Hepatocyte (in vitro differentiated cells): ENCODE data around the gene ZYG11A.

Experiments
- CTCF ChIP-seq: fragments of 200-600 bp; sonication (generic); IDR thresholded peaks from 2 replicates; pipeline ENCODE4 v1.5.1; 2016; ENCODE audit warnings: antibody characterized with exemption, mild to moderate bottlenecking; ENCODE audit not compliant: poor library complexity
- EZH2 ChIP-seq: fragments of 200-600 bp; sonication (generic); IDR thresholded peaks from 2 replicates; pipeline ENCODE4 v1.6.1; 2016; ENCODE audit warnings: antibody characterized with exemption, mild to moderate bottlenecking, borderline replicate concordance
- EZH2phosphoT487 ChIP-seq: fragments of 200-600 bp; sonication (generic); IDR thresholded peaks from one replicate; pipeline ENCODE4 v1.6.1; 2018; ENCODE audit warnings: antibody characterized with exemption, mild to moderate bottlenecking, low read depth, moderate library complexity; ENCODE audit not compliant: unreplicated experiment, severe bottlenecking

DNA sequence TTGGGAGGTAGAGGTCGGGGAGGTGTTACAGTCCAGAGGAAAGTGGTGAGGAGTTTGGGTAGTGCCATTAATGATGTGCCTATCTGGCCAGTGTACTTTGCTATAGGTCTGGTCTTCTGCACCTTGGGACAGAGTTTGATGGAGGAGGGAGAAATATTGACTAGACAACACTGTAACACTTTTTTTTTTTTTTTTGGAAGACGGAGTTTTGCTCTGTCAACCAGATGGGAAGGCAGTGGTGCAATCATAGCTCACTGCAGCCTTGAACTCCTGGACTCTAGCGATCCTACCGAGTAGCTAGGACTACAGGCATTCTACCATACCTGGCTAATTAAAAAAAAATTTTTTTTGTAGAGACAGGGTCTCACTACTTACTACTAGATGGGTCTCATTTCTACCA is 86.5 kb downstream of the ZYG11A start:
- TF ChIP-seq CTCF (no peak), EZH2 (no peak), EZH2phosphoT487 (no peak)
